GM12873 (cell line): ENCODE measurements around the gene ZBTB39.

ENCODE experiments used
- TF ChIP-seq, protein P1 (sequence below): IDR thresholded peaks from 2 replicates; pipeline ENCODE4 v1.5.1; 2012; ENCODE audit warnings: low read depth, mild to moderate bottlenecking, moderate library complexity, low read length, control low read depth; ENCODE audit not compliant: insufficient read depth; ENCODE audit errors: missing control alignments

The ZBTB39 gene

DNA sequence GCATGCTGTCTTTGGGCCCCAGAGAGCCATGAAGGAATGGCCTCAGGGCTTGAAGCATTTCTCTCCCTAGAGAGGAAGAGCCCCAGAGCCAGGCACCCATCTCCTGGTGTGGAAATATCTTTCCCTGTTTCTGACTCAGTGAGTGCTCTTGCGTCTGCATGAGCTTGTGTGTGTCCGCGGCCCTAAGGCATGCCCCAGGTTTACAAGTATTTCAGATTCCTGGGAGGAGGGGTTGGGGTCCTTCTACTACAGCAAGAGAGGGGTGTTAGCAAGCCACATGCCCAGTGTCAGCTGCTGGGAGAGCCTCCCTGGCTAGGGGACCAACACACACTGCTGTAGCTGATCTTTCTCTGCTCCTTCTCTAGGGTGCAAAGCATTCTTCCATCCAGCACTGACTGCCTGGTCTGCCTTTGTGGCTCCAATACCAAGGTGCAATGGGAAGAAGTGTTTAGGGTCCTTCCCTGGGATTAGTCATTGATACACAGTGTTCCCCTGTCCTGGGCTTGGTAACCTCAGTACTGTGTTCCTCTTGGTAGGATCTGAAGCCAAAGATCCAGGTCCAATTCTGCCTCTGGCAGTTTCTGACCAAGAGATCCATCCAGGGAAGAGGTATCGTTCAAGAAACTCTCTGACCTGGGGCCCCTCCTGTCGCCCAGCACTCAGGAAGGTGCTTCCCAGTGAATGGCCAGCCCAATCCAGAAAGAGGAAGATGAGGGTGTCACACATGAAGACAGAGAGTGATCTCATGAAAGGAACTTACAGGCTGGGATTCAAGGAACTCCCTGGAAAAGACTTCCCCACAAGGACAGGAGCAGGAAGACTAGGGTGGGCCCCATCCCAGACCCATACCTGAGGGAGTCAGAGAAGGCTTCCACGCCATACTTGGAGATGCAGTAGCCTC lies 52.0 kb downstream of the ZBTB39 start:
- TF ChIP-seq, protein P1, sequence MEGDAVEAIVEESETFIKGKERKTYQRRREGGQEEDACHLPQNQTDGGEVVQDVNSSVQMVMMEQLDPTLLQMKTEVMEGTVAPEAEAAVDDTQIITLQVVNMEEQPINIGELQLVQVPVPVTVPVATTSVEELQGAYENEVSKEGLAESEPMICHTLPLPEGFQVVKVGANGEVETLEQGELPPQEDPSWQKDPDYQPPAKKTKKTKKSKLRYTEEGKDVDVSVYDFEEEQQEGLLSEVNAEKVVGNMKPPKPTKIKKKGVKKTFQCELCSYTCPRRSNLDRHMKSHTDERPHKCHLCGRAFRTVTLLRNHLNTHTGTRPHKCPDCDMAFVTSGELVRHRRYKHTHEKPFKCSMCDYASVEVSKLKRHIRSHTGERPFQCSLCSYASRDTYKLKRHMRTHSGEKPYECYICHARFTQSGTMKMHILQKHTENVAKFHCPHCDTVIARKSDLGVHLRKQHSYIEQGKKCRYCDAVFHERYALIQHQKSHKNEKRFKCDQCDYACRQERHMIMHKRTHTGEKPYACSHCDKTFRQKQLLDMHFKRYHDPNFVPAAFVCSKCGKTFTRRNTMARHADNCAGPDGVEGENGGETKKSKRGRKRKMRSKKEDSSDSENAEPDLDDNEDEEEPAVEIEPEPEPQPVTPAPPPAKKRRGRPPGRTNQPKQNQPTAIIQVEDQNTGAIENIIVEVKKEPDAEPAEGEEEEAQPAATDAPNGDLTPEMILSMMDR = no peak

DNA sequence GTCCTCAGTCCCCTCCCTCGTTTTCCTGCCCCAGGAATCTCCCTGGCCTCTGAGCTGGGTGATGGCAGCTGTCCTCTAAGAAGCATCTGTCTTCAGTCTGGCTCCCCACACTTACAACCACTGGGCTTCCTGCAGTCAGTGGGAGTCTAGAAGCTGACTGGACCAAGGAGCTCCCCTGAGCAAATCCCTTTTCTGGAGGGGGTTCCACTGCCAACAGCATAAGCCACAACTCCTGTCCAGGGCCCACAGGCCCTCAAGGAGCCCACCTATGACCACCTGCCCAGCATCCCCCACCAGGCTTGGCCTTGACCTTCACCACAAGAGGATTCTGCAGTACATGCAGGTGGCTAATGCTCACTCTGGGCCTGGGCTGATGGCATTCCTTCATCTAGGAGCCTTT lies 53.0 kb downstream of the ZBTB39 start:
- TF ChIP-seq, protein P1 = no peak

DNA sequence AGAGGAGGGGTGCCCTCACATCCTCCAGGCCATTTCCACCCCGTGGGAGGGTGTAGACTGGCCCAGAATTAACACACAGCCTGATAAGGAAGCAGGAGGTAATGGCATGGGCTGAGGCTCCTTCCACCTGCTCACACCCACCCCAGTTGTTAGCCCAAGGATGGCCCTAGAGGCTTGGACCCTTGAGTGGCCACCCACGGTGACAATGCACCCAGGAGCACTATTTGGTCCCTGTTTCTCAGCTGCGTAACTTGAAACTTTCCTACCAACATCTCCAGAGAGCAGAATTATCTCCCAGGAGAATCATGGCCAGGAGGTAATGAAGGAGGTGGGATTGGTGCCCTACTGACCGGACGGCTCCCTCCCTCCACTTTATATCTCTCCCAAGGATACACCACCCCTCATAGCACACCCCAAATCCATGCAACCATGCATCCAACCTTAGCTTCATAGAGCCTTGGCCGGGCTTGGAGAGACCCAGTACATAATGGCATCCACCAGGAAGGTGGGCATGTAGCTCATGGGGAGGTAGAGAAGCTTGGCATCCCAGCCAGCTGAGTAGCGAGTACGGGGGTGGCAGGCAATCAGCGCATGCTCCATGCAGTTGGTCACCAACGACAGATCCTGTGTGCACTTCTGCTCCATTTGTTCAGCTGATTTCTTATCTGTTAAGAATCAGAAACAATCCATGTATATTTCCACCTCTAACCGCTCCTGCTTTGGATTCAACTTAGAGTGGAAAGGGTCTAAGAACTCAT lies 54.6 kb downstream of the ZBTB39 start:
- TF ChIP-seq, protein P1 = no peak

DNA sequence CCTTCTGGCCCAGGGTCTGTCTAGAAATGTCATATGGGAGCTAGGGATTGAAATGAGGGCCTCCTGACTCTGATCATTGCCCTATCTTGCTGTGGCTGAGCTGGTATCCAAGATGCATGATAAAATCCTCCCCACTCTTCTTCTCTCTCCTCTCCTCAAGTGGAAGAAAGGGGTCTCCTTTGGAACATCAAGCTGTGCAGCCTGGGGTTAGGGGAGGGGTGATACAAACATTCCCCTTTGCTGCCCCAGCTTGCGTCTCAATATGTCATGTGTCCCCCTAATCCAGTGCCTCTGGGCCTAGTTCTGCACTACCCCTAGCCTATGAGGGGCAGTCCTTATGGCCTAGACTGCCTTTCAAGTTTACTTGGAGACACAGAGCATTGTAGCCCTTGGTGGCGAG lies 57.5 kb downstream of the ZBTB39 start:
- TF ChIP-seq, protein P1 = no peak
